IPS DF 4.7 (cell line): ENCODE measurements around the gene SCUBE1.

Experiments used
- DNase-seq: peaks from one replicate; pipeline ENCODE4 v3.0.0-alpha.2; 2013; ENCODE audit warnings: low spot score; ENCODE audit errors: extremely low read depth

Gene SCUBE1

GRCh38 chr22:43303166-43303565 is 40.0 kb downstream of the SCUBE1 start:
- DNase-seq: no peak

- no peak for DNase-seq
These were observed 40.6 kb downstream of the SCUBE1 start for GRCh38 chr22:43302531-43303041.

DNA sequence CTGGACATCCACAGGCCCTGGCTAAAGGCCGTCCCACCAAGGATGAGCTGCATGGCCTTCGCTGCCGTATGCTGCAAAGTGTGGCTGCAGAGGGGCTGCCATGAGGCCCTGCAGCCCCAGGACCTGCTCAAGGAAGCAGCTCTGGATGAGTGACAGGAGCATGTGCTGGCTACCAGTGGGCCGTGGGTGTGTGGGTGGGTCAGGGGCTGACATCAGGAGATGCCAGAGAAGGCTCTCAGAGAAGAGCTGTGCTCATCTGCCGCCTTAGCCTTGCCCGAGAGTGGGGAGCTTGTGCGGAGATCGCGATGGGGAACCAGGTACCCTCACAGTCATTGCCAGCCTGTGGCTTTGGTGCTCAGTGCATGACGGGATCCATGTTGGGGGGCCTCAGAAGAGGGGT is 41.3 kb downstream of the SCUBE1 start:
- no peak for DNase-seq

DNA sequence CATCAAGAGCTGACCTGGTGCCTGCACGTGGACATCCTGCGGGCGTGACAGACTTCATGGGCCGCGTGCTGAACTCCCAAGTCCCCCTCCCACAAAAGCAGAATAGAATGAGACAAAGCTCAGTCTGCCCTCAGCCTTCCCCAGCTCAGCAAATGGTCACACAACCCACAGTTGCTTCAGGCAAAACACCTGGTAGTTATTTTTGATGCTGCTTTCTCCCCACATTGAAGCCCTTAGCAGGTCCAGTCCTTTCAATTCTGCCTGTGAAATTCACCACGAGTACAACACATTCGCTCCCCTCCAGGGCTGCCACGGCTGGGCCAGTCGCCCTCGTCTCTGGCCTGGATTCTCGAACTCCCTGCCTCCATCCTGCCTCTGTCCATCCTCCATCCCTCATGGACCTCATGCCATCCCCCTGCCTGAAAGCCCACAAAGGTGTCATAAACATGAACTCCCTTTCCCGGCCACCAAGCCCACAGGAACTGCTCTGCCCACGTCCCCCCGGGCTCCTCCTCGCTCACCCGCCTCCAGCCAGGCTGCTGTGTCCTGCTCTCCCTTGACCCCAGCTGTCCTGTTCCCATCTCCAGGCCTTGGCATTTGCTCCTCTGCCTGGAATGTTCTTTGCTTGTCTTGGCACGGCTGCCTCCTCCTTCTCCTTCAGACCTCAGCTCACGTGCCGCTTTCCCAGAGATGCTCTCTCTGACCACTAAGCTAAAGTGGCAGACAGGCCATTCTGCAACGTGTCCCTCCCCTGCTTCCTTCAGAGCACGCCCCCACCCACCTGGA is 42.1 kb downstream of the SCUBE1 start:
- DNase-seq: no peak

GRCh38 chr22:43299736-43300135 is 43.4 kb downstream of the SCUBE1 start:
- no peak for DNase-seq

DNA sequence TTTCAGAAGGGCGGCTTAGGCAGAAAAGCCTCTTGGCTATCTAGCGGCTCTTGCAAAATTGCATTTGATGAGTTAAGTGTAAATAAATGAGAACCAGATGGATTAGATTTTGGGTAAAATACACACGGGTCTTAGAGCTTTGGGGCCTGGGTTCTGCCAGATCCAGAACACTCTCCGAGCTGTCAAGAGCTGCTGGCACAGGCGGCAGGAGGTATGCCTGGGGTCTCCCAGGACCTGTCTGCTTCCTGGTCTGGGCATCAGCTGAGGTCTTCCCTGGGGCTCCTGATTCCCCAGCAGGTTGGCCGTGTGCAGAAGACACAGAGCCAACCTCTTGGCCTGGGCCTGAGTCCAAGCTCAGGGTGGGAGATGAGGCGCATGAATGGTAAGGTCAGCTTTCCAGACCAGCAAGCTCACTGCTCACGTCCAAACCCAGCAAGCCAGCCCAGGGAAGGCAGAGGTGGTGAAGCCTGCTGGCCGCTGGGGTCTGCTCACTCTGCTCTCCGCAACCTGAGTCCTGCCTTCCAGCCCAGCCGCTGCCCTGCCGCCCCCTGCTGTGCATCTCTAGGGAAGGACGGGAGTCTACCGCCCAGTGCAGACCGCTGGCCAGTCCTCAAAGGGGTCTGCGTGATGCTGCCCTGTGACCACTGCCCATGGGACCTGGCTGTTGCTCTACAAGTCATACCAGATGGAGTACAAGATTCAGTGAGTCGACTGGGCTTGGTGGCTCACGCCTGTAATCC is 44.9 kb downstream of the SCUBE1 start:
- no peak for DNase-seq

GRCh38 chr22:43297270-43298061 is 45.7 kb downstream of the SCUBE1 start:
- no peak for DNase-seq

DNA sequence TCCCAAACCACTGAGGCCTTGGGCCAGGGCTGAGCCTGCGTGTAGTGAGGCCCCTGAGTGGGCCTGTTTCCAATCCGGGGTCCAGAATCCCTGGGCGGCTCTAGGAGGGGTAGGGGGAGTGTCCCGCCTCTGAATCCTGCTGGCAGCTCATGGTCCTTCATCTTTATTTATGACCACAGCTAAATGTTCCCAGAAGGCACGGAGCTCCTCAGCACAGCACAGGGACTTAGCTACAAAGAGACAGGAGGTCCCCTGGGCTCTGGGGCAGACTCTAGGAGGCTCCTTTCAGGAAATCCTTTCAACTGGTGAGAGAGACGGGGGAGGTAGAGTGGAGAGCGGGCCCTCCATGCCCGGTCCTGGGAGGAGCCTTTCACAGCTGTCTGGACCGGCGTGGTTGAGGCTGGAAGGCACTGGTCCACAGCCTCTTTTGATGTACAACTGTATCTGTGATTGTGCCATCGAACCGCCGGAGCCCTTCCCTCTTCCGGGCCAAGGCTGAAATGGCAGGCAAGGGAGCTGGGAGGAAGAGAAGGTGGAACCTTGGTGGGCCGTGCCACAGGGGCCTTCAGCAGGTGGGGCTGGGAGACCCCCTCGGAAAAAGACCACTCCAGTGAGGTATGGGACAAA is 46.8 kb downstream of the SCUBE1 start:
- no peak for DNase-seq

- no peak for DNase-seq
These were observed 47.5 kb downstream of the SCUBE1 start for GRCh38 chr22:43295660-43296059.

GRCh38 chr22:43295173-43295572 is 48.0 kb downstream of the SCUBE1 start:
- DNase-seq: no peak

DNA sequence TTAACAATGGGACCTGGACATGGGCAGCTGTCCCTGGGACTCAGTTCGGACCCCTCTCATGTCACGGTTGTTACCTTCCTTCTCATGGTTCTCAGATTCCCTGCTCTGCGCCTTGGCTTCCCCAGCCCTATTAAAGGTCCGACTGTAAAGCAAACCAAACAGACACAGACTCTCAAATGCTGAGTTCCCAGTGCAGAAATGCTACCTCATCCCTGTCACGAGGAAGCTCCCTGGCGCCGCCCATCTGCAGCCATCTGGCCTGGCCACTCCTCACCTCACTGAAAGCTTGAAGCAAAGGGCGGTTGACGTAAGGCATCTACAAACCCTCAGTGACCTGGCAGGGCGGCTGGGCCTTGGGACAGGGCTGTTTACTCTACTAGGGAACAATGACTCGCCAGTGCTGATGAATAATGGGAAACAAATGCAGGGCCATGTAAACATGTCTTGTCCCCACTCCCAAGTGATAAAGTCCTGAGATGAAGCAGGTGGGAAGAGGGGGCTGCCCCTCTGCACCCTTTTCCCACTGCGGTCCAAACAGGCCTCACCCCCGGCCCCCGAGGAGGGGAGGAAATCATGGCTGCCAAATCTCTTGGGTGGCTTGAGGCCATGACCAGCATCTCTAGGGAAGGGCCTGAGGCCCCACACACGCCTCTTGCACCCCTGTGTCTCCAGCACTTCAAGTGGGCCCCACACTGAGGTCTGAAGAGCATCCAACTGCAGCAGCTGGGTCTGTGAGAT is 49.3 kb downstream of the SCUBE1 start:
- no peak for DNase-seq

DNA sequence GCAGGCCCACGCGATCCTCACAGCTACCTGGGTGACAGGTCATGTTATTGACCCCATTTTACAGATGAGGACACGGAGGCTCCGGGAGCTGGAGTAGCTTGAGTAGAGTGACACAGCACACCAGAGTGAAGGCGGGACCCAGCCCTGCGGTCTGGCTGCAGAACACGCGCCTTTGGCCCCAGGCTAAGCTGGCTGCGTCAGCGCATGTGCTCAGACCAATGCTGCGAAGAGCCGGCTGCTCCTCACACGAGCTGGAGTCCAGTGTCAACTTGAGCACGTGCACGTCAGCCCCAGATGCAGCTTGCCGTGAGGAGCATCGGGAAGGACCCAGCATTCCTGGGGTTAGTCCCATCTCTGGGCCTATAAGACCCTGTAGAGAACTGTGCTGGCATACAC is 49.9 kb downstream of the SCUBE1 start:
- no peak for DNase-seq

DNA sequence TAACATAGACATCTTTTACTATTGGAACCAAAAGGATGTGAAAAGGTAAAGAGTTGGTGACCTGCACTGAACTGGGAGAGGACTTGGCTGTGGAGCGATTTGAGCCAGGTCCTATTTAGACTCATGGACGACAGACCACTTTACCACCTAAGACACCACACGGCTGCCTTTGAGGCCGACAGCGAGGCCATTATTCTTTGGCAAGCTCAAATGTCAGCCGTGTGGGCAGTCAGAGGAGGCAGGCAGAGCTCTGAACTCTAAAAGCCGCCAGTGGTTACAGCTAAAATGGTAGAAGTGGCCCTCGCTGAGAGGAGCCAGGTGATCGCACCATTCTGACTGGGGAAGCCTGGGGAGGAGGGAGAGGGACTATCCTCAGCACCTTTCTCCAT is 50.5 kb downstream of the SCUBE1 start:
- DNase-seq: no peak

DNA sequence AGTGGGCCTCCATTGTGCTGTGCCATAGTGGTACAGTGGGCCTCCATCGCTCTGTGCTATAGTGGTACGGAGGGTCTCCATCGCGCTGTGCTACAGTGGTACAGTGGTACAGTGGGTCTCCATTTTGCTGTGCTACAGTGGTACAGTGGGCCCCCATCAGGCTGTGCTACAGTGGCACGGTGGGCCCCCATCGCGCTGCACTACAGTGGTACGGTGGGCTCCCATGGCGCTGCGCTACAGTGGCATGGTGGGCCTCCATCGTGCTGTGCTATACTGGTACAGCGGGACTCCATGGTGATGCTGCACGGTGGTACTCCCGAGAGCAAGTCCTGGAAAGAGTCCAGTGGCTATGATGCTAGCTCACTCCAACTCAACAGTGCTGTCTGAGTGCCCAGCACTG is 51.8 kb downstream of the SCUBE1 start:
- no peak for DNase-seq

DNA sequence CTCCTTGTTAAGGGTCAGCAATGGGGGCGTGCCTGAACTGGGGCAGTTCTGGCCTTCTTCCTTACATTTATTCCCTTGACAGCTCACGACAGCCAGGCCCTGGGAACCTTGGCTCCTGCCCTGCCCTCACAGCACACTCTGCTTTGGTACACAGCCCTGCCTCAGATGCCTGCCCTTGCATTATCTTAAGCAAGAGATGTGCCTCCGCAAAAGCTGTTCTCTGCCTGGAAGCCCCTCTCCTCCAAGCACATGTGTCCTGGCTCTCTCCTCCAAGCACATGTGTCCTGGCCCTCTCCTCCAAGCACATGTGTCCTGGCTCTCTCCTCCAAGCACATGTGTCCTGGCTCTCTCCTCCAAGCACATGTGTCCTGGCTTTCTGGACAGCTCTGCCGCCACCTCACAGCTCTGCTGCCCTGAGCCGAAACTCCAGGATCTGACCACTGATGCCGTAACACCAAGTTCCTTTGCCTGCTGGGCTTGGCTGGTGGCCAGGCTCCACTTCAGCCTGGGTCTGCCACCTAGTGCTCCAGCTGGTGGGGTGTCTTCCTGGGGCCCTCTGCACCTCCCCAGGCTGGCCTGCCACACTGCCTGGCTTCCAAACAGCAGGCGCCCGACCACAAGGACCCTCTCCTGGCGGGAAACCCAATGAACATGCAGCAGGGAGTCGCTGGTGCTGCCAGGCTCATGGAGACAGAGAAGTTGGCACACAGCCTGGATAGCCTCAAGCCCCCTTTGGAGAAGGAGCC is 53.0 kb downstream of the SCUBE1 start:
- DNase-seq: no peak

DNA sequence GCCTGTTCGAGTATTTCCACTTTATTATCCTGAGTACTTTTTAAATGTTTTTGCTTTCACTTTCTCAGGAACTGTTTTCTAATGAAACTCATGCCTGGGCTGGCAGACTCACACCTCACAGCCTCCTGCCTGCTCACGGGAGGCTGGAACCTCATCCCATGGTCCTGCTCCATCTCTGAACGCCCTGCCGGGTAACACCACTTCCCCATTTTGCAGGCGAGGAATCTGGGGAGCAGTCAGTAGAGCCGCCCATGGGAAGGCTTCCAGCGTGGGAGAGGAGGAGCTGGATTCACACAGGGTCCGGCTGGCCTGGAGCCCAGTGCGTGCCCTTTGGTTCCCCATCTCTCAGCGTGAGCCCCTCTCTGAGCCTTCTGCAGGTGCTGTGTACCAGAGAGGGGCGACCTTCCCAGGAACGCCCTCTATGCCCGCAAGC is 53.6 kb downstream of the SCUBE1 start:
- no peak for DNase-seq

DNA sequence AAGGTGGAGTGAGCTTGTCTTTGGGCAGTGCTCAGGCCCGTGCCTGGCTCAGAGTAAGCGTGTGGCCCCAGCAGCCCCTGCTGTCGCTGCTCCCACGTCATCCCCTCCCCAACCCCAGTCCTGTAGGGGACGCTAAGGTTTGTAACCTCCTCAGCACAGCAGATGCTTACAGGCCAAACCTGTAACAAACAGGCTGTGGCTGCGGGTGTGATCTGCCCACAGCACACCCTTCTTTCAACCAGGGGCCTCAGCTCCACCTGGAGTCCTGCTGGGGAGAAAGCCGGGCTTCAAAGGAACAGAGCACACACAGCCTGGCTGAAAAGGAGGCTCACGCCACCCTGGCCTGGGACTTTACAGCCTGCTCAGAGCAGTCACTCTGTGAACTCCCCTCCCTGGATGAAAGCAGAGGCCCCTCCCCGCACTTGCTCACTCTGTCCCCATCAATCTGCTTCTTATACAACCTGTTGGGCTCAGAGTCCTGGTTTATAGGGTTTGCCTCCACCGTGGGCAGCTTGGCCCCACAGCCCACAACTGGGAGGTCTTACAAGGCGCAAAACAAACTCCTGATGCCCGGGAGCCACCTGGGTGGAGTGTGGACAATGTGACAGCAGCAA is 54.3 kb downstream of the SCUBE1 start:
- no peak for DNase-seq

- no peak for DNase-seq
These were observed 54.8 kb downstream of the SCUBE1 start for GRCh38 chr22:43288378-43288777.

GRCh38 chr22:43287441-43287840 is 55.7 kb downstream of the SCUBE1 start:
- no peak for DNase-seq

DNA sequence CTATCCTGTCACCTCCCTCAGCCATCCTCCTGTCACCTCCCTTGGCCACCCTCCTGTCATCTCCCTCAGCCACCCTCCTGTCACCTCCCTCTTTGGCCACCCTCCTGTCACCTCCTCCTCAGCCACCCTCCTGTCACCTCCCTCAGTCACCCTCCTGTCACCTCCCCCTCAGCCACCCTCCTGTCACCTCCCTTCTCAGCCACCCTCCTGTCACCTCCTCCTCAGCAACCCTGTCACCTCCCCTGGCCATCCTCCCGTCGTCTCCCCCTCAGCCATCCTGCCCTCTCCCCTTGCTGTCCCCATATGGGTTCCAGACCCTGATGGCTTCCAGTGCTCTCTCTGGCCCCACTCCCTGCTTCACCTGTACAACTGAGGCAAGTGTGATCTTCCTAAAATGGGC is 61.8 kb downstream of the SCUBE1 start:
- DNase-seq: no peak
